GM18526 (cell line): ENCODE data around the gene STAT1.

Source experiments
- POLR2A ChIP-seq: IDR thresholded peaks from 3 replicates; pipeline ENCODE4 v1.6.1; 2011; ENCODE audit not compliant: insufficient read length; ENCODE audit errors: extremely low read depth

Gene STAT1

GRCh38 chr2:191003405-191004309 is 10.3 kb downstream of the STAT1 start:
- no peak for TF ChIP-seq POLR2A

GRCh38 chr2:191001624-191002023 is 12.3 kb downstream of the STAT1 start:
- no peak for TF ChIP-seq POLR2A

GRCh38 chr2:191001032-191001431 is 12.9 kb downstream of the STAT1 start:
- TF ChIP-seq POLR2A = no peak

GRCh38 chr2:190999949-191000665 is 13.9 kb downstream of the STAT1 start:
- TF ChIP-seq POLR2A = no peak

- TF ChIP-seq POLR2A = no peak
Measured at GRCh38 chr2:190999058-190999457, 14.9 kb downstream of the STAT1 start.

- no peak for TF ChIP-seq POLR2A
Measured at GRCh38 chr2:190997526-190998113, 16.4 kb downstream of the STAT1 start.

GRCh38 chr2:190996947-190997346 is 17.0 kb downstream of the STAT1 start:
- TF ChIP-seq POLR2A = no peak

GRCh38 chr2:190996338-190996946 is 17.5 kb downstream of the STAT1 start:
- TF ChIP-seq POLR2A = no peak

GRCh38 chr2:190994148-190994547 is 19.8 kb downstream of the STAT1 start:
- peak; percentile 17 for TF ChIP-seq POLR2A

GRCh38 chr2:190993292-190993643 is 20.7 kb downstream of the STAT1 start:
- no peak for TF ChIP-seq POLR2A

- TF ChIP-seq POLR2A = peak; percentile 13
Measured at GRCh38 chr2:190990132-190990531, 23.8 kb downstream of the STAT1 start.

GRCh38 chr2:190988910-190989309 is 25.1 kb downstream of the STAT1 start:
- TF ChIP-seq POLR2A = peak; percentile 26

GRCh38 chr2:190987938-190988337 is 26.0 kb downstream of the STAT1 start:
- TF ChIP-seq POLR2A = no peak

- TF ChIP-seq POLR2A = peak; percentile 18
Measured at GRCh38 chr2:190987116-190987515, 26.9 kb downstream of the STAT1 start.

- TF ChIP-seq POLR2A = no peak
Measured at GRCh38 chr2:190986221-190986953, 27.6 kb downstream of the STAT1 start.
